RPMI7951 (cell line): Measurements from ENCODE around the gene SIAH3. TPM values are rescaled to one million over a fixed set of nuclear protein-coding genes. Genes with fewer than 3 reads are reported as not detected.
A peak's percentile ranks its signal among the peaks of the same experiment; 100 is the strongest.

Source experiments
- DNase-seq: peaks from one replicate; pipeline ENCODE4 v3.0.0-alpha.2; 2012; ENCODE audit warnings: low read depth
- total RNA-seq: library from RNA; depleted of rRNA; stranded (reverse); fragments of >200 nt; shearing (Covaris generic); gene quantifications from 2 replicates; pipeline ENCODE4 v1.2.3, GENCODE V29; 2014

The SIAH3 gene
- total RNA-seq, 1 experiment from 2014 or later = not detected

- DNase-seq = peak; percentile 35
Measured at GRCh38 chr13:45863709-45864590, 12.4 kb upstream of the SIAH3 start.

GRCh38 chr13:45861322-45861721 lies 9.8 kb upstream of the SIAH3 start:
- peak; percentile 36 for DNase-seq

- DNase-seq = no peak
Measured at GRCh38 chr13:45860240-45860639, 8.7 kb upstream of the SIAH3 start.

- DNase-seq = no peak
Measured at GRCh38 chr13:45859705-45860104, 8.2 kb upstream of the SIAH3 start.

- no peak for DNase-seq
Measured at GRCh38 chr13:45852494-45852893, 941 bp upstream of the SIAH3 start.

GRCh38 chr13:45851956-45852355 lies 403 bp upstream of the SIAH3 start:
- no peak for DNase-seq

GRCh38 chr13:45850027-45850613 lies 1.4 kb downstream of the SIAH3 start:
- no peak for DNase-seq

- DNase-seq = no peak
Measured at GRCh38 chr13:45849408-45849807, 2.1 kb downstream of the SIAH3 start.

GRCh38 chr13:45847554-45848224 lies 3.9 kb downstream of the SIAH3 start:
- peak; percentile 76 for DNase-seq

- peak; percentile 51 for DNase-seq
Measured at GRCh38 chr13:45846681-45847080, 4.9 kb downstream of the SIAH3 start.

GRCh38 chr13:45838171-45838745 lies 13.3 kb downstream of the SIAH3 start:
- no peak for DNase-seq

GRCh38 chr13:45837111-45837510 lies 14.4 kb downstream of the SIAH3 start:
- DNase-seq = no peak

- DNase-seq = no peak
Measured at GRCh38 chr13:45834411-45834994, 17.1 kb downstream of the SIAH3 start.

GRCh38 chr13:45833663-45834375 lies 17.7 kb downstream of the SIAH3 start:
- DNase-seq = peak; percentile 88

- DNase-seq = no peak
Measured at GRCh38 chr13:45833242-45833641, 18.3 kb downstream of the SIAH3 start.

- DNase-seq = no peak
Measured at GRCh38 chr13:45831851-45832250, 19.7 kb downstream of the SIAH3 start.

GRCh38 chr13:45830121-45830520 lies 21.4 kb downstream of the SIAH3 start:
- DNase-seq = no peak

- DNase-seq = no peak
Measured at GRCh38 chr13:45828256-45828968, 23.1 kb downstream of the SIAH3 start.

GRCh38 chr13:45827318-45827717 lies 24.2 kb downstream of the SIAH3 start:
- DNase-seq = peak; percentile 44

- DNase-seq = no peak
Measured at GRCh38 chr13:45826731-45827130, 24.8 kb downstream of the SIAH3 start.

- no peak for DNase-seq
Measured at GRCh38 chr13:45825387-45825650, 26.2 kb downstream of the SIAH3 start.
